HG02970 (cell line): ENCODE data around the gene AZGP1.
"Not testable (repeated sequence)": the region's sequence is repeated elsewhere in the genome, so short reads cannot be mapped to it uniquely, and the experiment has no call there.

ENCODE experiments used
- ATAC-seq: cut with Tn5 transposase; IDR thresholded peaks from one replicate; pipeline ENCODE4 v1.9.1; 2021; ENCODE audit warnings: mild to moderate bottlenecking, moderate library complexity, moderate number of reproducible peaks; ENCODE audit not compliant: unreplicated experiment, low FRiP score

AZGP1 gene

DNA sequence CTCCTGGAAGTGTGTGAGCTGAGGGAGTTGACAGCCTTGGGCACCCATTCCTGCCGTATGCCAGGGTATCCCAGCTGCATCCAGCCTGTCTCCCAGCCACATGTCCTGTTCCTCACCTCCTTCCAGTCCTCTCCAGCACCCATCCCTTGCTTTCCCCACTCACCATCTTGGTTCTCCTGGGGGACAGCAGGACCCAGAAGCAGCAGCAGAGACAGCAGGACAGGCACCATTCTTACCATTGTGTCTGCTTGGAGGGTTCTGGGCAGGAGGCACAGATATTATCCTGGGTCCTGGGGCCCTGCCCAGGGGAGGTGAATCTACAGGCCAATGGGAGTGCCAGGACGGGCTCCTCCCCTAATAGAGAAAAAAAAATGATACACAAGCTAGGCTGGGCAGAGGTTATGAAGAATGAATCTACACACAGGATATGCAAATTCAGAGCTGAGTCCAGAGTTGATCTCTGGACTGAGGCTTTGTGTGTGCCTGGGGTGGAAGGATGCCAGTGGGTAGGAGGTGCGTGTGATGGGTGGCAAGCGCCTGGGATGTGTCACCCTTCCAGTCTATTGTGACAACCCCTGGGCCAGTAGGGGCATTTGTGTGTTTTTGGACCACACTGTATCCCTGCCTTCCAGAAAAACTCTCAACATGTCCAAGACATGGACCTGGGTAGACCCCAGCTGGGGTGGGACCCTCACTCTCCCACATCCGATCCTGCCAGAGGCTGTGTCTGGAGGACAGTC, at the start of gene AZGP1:
Gene AZGP1, minus strand, starts transcription at position 250 of the 740 bp plus-strand sequence. Its CDS starts 11 bp downstream, at position 239.
- ATAC-seq = no peak

DNA sequence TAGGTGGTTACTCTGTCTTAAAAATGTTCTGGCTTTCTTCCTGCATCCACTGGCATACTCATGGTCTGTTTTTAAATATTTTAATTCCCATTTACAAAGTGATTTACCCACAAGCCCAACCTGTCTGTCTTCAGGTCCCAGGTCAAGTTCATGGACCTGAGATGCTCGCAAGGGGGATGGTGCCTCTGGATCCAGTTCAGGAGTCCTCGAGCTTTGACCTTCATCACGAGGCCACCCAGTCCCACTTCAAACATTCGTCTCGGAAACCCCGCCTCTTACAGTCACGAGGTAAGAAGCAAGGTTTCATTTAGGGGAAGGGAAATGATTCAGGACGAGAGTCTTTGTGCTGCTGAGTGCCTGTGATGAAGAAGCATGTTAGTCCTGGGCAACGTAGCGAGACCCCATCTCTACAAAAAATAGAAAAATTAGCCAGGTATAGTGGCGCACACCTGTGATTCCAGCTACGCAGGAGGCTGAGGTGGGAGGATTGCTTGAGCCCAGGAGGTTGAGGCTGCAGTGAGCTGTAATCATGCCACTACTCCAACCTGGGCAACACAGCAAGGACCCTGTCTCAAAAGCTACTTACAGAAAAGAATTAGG, 48.3 kb upstream of the AZGP1 start:
- no peak for ATAC-seq

DNA sequence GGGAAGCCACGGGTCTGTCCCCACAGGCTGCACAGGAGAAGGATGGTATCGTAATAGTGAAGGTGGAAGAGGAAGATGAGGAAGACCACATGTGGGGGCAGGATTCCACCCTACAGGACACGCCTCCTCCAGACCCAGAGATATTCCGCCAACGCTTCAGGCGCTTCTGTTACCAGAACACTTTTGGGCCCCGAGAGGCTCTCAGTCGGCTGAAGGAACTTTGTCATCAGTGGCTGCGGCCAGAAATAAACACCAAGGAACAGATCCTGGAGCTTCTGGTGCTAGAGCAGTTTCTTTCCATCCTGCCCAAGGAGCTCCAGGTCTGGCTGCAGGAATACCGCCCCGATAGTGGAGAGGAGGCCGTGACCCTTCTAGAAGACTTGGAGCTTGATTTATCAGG, 47.7 kb upstream of the AZGP1 start:
- no peak for ATAC-seq

DNA sequence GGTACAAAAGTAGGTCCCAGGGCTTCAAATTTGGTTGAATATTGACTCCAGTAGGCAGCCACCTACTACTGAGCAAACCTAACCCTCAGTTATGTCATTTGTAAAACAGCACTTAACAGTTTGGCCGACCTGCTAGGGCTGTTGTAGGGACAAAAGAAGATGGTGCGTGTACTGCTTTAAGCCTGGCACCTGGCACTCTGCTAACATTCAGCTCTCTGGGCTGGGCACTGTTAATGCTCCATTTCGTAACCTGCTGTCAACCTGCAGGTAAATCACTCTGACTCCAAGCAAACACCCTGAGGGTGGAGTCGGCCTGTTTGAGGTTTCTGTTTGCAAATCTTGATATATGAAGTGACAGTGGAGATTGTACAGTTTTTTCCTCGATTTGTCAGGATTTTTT, 46.8 kb upstream of the AZGP1 start:
- ATAC-seq = no peak

DNA sequence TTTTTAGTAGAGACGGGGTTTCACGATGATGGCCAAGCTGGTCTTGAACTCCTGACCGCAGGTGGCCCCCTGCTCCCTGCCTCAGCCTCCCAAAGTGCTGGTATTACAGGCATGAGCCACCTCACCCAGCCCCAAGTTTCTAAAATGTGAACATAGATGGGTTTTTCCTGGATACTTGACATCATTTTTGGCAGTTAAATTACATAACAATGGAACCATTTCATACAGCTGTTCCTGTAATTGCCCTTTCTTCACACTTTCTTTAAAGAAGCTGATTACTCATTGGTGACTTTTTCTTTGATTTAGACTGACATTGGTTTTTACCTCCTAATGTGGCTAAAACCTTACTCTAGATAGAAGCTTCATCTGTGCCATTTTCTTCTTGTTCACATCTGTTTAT, 45.5 kb upstream of the AZGP1 start:
- ATAC-seq = no peak

DNA sequence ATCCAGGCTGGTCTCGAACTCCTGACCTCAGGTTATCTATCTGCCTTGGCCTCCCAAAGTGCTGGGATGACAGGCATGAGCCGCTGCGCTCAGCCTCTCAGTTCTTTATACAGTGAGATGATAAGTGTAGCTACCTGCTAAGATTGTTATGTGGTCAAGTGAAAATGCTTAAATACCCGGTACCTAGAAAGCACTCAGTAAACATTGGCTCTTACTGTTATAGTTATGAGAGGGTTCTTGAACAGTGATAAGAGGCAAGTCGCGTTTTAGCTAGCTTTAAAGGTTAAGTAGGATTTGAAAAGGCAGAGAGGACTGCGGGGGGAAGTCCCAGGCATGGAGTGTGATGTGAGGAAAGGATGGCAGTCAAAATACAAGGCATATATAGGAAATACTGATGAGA, 44.1 kb upstream of the AZGP1 start:
- no peak for ATAC-seq

DNA sequence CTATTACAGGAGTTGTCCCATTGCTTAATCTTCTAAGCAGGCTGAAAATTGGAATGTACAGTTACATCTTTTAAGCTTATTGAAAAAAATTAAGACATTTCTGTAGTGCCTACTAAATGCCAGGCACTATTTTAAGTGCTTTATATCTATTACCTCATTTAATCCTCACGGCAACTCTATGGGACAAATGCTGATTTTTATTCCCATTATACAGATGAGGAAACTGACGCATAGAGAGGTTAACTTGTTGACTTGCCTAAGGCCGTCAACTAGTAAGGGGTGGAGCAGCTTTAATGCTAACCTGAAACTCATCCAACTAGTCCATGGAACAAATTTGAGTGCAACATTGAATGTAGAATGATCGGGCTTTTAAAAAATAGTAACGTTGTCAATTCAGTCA, 42.0 kb upstream of the AZGP1 start:
- ATAC-seq = no peak

DNA sequence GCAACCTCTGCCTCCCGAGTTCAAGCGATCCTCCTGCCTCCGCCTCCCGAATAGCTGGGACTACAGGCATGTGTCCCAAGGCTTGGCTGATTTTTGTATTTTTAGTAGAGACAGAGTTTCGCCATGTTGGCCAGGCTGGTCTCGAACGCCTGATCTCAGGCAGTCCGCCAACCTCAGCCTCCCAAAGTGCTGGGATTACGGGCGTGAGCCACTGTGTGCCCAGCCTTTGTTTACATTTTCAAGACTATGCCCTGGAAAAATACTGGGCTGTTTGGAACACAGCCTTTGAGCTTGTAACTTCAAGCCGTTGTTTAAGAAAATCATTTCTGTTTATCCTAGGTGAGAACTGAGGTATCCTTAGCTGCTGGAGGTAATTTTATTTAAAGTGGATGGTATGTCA, 41.5 kb upstream of the AZGP1 start:
- ATAC-seq = no peak

DNA sequence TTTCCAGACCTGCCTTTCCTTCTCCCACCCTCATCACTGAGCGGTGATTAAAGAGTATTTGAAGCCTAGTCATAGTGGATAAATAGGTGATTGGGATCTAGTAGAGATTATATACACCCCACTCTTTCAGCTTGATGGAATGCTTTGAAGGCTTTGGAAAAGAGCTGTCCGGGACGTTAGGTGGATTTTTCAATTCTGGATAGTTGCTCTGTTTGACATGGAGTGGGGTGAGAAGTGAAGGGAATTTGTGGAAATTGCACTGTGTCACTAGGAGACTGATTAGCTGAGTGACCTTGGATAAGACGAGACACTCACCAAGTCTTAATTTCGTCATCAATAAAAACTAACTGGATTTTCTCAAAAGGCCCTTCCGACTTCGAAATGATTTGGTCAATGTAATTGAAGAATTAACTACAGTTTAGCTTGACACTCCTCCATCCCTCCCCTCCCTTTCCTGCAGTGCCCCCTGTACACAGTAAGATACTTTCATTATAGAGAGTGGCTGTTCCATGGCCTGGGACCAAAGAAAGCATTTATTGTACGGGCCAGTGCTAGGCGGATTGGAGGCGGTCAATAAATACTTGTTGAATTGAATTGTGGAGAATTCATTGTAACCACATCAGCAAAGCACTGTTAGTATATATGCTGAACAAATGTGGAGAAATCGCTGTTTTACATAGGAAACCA, 40.5 kb upstream of the AZGP1 start:
- ATAC-seq = no peak

DNA sequence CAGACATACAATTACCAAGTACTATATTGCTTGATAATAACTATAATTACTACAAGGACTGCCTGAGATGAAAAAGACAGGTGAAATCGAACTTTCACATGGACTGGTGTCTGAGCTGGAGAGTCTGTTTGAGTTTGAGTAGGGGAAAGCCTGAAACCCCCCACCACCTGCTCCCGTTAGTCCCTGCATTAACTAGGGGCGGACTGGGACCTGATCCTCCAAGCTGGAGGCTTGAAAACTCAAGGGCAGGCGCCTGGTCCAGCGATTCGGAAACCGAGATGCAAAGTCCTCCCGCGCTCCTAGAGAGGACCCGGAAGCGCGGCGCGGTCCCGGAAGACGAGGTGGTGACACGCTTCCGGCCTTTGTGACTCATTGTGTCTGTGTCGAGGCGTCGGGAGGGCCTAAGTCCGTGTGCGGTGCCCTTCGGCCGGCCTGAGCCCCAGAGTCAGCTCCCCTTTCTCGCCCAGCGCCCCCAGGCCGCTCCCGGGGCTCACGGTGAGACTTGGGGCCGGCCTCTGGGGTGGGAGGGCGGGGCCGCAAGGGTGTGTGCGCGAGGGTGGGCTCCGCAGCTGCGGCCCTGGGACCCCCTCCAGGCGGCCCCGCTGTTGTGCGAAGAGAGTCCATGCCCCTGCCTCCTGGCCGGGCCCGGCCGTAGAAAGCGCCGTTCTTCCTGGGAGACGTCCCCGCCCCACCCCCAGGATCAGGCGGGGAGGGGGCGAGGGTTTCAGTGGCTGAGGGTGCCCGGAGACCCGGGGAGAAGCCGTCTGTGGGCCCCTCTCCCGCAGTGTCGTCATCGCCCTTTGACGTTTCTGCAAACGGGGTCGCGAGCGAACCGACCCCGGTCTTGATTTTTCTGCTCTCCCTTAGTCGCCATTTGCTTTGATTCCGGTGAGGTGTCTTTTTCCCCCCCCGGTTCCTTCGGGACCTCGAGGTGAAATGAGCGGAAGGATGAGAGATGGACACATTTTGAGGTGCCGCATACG, 39.7 kb upstream of the AZGP1 start, which contains the start of gene ZKSCAN1:
Gene ZKSCAN1, plus strand, starts transcription at position 365 of the 983 bp plus-strand sequence. CDS start 7,911 bp downstream, outside the sequence.
- ATAC-seq = peak; percentile 80

DNA sequence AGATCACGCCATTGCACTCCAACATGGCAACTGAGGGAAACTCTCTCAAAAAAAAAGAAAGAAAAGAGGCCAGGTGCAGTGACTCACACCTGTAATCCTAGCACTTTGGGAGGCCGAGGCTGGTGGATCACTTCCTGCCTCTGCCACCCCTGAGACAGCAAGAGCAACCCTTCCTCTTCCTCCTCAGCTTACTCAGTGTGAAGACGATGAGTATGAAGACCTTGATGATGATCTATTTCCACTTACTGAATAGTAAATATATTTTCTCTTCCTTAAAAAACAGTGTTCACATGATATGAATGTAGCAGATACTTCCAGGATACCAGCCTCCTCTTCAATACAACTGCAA, 37.5 kb upstream of the AZGP1 start:
- no peak for ATAC-seq

DNA sequence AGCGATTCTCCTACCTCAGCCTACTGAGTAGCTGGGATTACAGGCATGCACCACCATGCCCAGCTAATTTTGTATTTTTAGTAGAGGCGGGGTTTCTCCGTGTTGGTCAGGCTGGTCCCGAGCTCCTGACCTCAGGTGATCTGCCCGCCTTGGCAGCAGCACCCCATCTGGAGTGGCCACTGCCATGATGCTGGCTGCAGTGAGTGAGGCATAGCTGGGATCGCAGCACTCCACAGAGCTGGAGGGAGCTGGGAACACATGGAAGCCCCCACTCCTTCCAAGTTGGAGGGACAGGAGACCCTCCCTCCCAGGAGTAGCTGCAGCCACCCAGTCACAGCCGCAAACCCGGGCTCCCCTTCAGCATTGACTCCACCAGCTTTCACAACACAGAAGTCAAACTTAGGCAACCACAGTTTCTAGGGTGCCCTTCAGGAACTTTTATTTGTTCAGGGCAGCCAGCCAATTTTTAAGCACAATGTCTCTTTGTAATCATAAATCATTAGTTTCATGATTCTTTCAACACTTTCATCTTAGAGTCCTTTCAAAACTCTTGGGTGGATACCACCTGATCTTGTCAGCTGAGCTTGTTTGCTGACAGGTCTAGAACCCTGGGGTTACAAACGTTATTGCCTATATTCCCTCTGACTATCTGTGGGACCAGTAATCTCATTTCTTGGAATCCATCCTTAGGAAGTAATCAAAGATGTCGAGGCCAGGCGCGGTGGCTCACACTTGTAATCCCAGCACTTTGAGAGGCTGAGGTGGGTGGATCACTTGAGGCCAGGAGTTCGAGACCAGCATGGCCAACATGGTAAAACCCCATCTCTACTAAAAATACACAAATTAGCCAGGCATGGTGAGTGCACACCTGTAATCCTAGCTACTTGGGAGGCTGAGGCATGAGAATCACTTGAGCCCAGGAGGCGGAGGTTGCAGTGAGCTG, 36.8 kb upstream of the AZGP1 start:
- ATAC-seq = not testable (repeated sequence)

DNA sequence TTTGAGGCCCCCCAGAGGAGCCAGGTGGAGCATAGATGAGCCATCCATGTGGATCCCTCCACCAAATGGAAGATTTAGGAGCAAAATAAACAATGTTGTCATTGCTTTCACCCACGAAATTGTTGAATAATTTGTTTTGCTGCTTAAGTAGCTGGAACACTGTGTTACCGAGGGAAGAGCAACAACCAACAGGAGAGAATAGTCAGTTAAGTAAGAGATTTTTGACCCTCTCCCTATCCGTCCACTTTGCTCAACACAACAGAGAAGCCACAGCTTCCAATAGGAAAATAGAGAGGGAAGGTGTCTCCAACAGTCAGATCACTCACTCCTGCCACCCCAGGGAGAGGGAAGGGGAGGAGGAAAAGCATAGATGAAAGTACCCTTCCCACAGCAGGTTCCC, 35.7 kb upstream of the AZGP1 start:
- ATAC-seq = no peak

DNA sequence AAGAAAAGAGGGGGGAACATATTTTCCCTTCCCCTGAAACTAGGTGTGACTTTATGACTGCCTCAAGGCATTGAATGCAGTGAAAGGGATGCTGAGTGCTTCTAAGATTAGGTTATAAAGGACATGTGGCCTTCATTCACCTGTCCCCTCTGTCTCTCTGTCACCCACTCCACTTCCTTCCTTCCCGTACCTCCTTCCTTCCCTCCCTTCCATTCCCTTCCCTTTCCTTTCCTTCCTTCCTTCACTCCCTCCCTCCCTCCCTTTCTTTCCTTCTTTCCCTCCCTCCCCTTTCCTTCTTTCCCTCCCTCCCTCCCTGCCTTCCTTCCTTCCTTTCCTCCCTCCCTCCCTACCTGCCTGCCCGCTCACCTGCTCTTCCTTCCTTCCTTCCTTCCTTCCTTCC, 35.1 kb upstream of the AZGP1 start:
- no peak for ATAC-seq

DNA sequence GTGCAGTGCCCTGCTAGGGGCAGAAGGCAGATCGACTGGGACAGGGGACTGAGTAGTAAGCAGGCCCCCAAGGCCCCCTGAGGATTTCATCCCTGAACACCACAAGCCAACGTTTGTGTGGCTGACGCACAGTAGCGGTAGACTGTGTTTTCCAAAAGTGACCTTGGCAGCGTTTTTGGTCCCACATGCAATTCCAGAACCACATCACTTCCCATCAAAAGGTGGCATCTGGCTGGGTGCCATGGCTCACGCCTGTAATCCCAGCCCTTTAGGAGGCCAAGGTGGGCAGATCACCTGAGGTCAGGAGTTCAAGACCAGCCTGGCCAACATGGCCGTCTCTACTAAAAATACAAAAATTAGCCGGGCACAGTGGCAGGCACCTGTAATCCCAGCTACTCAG, 34.1 kb upstream of the AZGP1 start:
- not testable (repeated sequence) for ATAC-seq

DNA sequence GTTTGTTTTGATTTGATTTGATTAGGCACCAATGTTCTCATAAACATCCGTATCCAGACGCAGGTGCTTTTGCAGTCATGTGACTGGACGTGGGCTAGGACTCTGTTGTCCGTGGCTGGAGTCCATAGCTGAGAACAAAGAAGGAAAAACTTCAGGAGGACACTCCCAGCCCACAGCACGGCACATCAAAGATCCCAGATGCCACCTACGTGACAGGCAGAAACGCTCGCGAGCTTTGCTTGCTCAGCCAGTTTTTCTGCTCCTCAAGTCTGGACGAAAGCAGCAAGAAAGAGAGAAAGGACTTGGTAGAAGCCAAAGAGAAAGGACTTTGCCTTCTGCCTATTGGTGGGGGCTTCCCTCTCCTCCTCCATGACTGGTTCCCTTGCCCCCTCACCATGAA, 32.7 kb upstream of the AZGP1 start:
- no peak for ATAC-seq

DNA sequence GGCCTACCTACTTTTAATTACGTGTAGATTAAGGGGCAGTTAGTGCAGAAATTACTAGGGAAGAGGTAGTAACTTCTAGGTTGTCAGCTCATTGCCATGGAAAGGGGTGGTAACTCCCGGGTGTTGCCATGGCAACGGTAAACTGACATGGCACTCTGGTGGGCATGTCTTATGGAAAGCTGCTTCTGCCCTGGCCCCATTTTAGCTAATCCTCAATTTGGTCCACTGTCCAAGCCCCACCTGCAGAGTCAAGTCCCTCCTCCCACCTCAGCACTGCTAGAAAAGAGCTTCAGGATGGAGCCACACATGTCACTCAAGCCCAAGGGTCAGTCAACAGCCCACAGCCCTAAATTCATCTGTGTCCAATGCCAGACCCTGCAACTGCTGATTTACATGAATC, 32.1 kb upstream of the AZGP1 start:
- ATAC-seq = no peak

DNA sequence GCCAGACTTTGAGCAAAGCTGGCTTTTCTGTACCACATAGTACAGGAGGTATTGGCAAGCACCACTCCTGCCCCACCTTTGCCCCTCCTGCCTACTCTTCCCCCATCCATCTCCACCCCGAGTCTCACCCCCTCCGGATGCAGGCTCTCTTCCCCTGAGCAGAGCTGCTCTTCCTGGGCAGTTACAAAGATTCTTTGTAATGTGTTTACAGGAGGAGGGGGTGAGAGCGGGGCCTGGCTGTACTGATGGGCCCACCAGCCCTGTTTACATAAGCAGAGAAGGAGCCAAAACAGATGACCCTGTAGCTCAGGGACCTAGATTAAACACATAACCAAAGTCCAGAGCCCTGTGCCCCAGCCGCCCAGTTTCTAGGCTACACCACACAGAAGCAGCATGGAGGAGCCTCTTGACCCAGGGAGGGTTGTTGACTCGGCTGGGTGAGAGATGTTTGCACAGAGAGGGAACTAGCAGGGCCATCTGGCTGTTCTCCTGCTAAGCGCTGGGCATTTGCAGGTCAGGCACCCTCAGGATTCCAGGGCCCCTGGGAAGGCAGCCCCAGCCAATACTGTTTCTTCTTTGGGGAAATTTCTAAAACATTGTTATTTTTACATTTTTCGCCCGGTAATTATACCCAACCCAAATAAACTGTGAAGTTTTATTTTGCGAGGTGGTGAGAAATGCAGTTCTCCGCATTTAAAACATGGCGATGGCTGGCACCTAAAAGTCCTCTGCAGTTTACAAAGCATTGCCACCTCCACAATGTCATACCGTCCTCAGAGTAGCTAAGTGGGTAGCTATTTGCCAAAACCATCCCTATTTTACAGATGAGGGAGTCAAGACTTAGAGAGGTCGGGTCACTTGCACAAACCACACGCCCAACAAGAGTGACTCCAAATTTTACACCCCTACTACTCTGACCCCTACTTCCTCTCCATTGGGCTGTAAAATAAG, 28.2 kb upstream of the AZGP1 start:
- ATAC-seq = no peak
